Upper lobe of left lung (tissue), 6 donors: Measurements from ENCODE around the gene SCIMP. TPM values are rescaled to one million over a fixed set of nuclear protein-coding genes. Genes with fewer than 3 reads are reported as not detected.

Experiments used
- ATAC-seq, 2 donors: fragments of 200-7000 bp; cut with Tn5 transposase; one replicate each; pipeline ENCODE4 v1.9.1; 2022; ENCODE audit warnings: mild to moderate bottlenecking in 2 of 2, moderate library complexity in 2 of 2; ENCODE audit not compliant: low FRiP score in 2 of 2
- DNase-seq, 2 donors: peaks; one replicate each; pipeline ENCODE4 v3.0.0-alpha.2; 2019 to 2020
- H3K27ac ChIP-seq, 4 donors: fragments of 200-600 bp; sonication (generic); one replicate each; pipeline ENCODE4 v1.5.1; 2016 to 2019
- H3K27me3 ChIP-seq, 4 donors: fragments of 200-600 bp; sonication (generic); one replicate each; pipeline ENCODE4 v1.5.1; 2017 to 2019
- H3K36me3 ChIP-seq, 4 donors: fragments of 200-600 bp; sonication (generic); one replicate each; pipeline ENCODE4 v1.5.1; 2016 to 2019
- H3K4me1 ChIP-seq, 4 donors: fragments of 200-600 bp; sonication (generic); one replicate each; pipeline ENCODE4 v1.5.1; 2018 to 2019
- H3K4me3 ChIP-seq, 4 donors: fragments of 200-600 bp; sonication (generic); one replicate each; pipeline ENCODE4 v1.5.1; 2017 to 2019; ENCODE audit warnings: mild to moderate bottlenecking in 2 of 4, moderate library complexity in 1 of 4
- H3K9me3 ChIP-seq, 4 donors: fragments of 200-600 bp; sonication (generic); one replicate each; pipeline ENCODE4 v1.5.1; 2018 to 2019
- EP300 ChIP-seq, 4 donors: sonication (generic); formaldehyde crosslinking; IDR thresholded peaks; one replicate each; pipeline ENCODE4 v1.5.1; 2017; ENCODE audit warnings: antibody characterized with exemption in 4 of 4, control low read depth in 2 of 4
- POLR2A ChIP-seq, 4 donors: fragments of 450-650 bp; IDR thresholded peaks; one replicate each; pipeline ENCODE4 v1.5.1; 2016 to 2017; ENCODE audit warnings: antibody characterized with exemption in 4 of 4, mild to moderate bottlenecking in 2 of 4
- POLR2AphosphoS5 ChIP-seq, 2 donors: sonication (generic); formaldehyde crosslinking; IDR thresholded peaks; one replicate each; pipeline ENCODE4 v1.5.1; 2017; ENCODE audit warnings: antibody characterized with exemption in 2 of 2
- WGBS, 2 donors: methylation state at CpG; one replicate each; pipeline ENCODE4 v1.1.5; 2017 to 2018; 5-methylcytosine and 5-hydroxymethylcytosine counted together
- total RNA-seq, 6 donors: library from RNA; depleted of rRNA in 4 of 6; stranded (reverse); fragments of >200 nt in 4 of 6; gene quantifications; one replicate each; pipeline versions ENCODE4 v1.1.0 to v1.2.1, GENCODE V29; 2016 to 2021
- TF ChIP-seq, protein P1 (sequence below), 6 experiments: fragments of 450-650 bp in 4 of 6; fragments of 200-600 bp in 2 of 6; sonication (generic) in 2 of 6; IDR thresholded peaks; one replicate each; pipeline ENCODE4 v1.5.1; 2016 to 2019; ENCODE audit warnings: antibody characterized with exemption in 6 of 6
- donor health status: DM: no; HTN: no; CAD: no; lungs with moderate emphysema.
- donor health status: DM: no; HTN: yes; CAD: no; lungs with severe emphysema.

Gene SCIMP
- total RNA-seq, 6 donors from 2014 or later: 6.3 to 30.6 (median 10.7) TPM

DNA sequence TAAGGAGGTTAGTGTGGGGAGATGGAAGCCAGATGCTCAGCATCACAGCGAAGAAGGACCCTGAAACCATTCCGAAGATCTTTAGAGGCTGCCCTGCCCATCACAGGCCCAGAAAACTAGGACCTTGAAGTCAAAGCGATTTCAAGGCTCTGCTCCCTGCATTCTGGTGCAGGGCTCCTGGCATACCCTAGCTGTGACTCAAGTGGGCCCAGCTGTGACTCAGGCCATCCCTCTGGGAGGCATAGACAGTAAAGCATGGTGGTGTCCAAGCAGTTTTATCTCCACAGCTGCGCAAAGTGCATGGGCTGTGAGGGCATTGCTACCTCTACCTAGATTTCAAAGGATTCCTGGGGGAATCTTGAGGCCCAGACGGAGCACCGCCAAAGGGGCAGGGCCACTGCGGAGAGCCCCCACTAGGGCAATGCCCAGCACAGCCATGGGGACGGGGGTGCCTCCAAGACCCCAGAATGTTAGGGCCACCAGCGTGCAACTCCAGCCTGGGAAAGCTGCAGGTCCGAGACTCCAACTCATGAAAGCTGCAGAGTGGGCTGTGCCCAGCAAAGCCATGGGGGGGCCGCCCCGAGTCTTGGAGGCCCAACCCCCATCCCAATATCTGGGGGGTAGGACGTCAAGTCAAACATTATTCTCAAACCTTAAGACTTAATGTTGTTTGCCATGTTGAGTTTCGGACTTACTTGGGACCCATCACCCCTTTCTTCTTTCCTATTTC, 31.3 kb downstream of the SCIMP start:
- Histone ChIP-seq H3K36me3 (no peaks in the 10 kb centered on the region), H3K27me3 (no peaks in the 10 kb centered on the region), H3K9me3 (no peaks in the 10 kb centered on the region), H3K27ac (no peak overlapping the region), H3K4me1 (peaks cover 0 to 5% (median 0%) of the 10 kb centered on the region in 4 donors), H3K4me3 (no peak overlapping the region)
- ATAC-seq (no peak), DNase-seq (peak in 1 of 2 donors; percentile 66)
- TF ChIP-seq POLR2A (IDR thresholded peaks at IDR 0.05): no peak
- TF ChIP-seq EP300 (IDR thresholded peaks at IDR 0.05): no peak
- TF ChIP-seq, protein P1, sequence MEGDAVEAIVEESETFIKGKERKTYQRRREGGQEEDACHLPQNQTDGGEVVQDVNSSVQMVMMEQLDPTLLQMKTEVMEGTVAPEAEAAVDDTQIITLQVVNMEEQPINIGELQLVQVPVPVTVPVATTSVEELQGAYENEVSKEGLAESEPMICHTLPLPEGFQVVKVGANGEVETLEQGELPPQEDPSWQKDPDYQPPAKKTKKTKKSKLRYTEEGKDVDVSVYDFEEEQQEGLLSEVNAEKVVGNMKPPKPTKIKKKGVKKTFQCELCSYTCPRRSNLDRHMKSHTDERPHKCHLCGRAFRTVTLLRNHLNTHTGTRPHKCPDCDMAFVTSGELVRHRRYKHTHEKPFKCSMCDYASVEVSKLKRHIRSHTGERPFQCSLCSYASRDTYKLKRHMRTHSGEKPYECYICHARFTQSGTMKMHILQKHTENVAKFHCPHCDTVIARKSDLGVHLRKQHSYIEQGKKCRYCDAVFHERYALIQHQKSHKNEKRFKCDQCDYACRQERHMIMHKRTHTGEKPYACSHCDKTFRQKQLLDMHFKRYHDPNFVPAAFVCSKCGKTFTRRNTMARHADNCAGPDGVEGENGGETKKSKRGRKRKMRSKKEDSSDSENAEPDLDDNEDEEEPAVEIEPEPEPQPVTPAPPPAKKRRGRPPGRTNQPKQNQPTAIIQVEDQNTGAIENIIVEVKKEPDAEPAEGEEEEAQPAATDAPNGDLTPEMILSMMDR (IDR thresholded peaks at IDR 0.05): no peak
- no peak for TF ChIP-seq POLR2AphosphoS5 (IDR thresholded peaks at IDR 0.05)
- WGBS, 2 donors: 91 to 93% methylated on average over 6 to 14 of the region's 14 CpGs

DNA sequence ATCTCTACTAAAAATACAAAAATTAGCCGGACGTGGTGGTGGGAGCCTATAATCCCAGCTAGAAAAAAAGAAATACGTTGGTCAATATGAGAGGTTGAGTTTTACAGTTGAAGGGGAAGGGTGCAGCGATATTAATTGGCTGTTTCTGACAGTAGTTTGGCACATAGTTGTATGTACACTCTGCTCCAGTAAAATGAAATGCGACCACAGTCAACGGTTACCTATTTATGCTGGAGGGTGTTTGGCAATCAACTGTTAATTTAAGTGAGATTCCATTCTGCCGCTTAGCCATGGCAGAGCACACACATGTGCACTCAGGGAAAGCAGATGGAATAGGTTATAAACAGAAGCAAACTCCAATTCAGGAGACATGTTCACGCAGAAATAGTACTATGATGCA, 33.6 kb downstream of the SCIMP start:
- H3K36me3 ChIP-seq: no peaks in the 10 kb centered on the region
- ATAC-seq (no peak), DNase-seq (no peak)
- H3K4me1 ChIP-seq: peaks cover 0 to 5% (median 0%) of the 10 kb centered on the region in 4 donors
- no peak overlapping the region for H3K27ac ChIP-seq
- TF ChIP-seq POLR2AphosphoS5 (IDR thresholded peaks at IDR 0.05) (no peak), EP300 (IDR thresholded peaks at IDR 0.05) (no peak), POLR2A (IDR thresholded peaks at IDR 0.05) (no peak)
- TF ChIP-seq, protein P1 (IDR thresholded peaks at IDR 0.05): no peak
- H3K27me3 ChIP-seq: no peaks in the 10 kb centered on the region
- no peak overlapping the region for H3K4me3 ChIP-seq
- H3K9me3 ChIP-seq: no peaks in the 10 kb centered on the region
- 83 to 84% methylated on average over 8 of the region's 8 CpGs for WGBS, 2 donors

GRCh38 chr17:5200360-5200759, 34.3 kb downstream of the SCIMP start:
- H3K4me3 ChIP-seq: no peak overlapping the region
- DNase-seq: no peak
- no peak for ATAC-seq
- 70 to 80% methylated on average over 2 of the region's 2 CpGs for WGBS, 2 donors
- peaks cover 0 to 5% (median 0%) of the 10 kb centered on the region in 4 donors for H3K4me1 ChIP-seq
- no peak for TF ChIP-seq EP300 (IDR thresholded peaks at IDR 0.05)
- TF ChIP-seq, protein P1 (IDR thresholded peaks at IDR 0.05): no peak
- no peak for TF ChIP-seq POLR2AphosphoS5 (IDR thresholded peaks at IDR 0.05)
- no peak for TF ChIP-seq POLR2A (IDR thresholded peaks at IDR 0.05)
- H3K27ac ChIP-seq: no peak overlapping the region
- no peaks in the 10 kb centered on the region for H3K36me3 ChIP-seq
- no peaks in the 10 kb centered on the region for H3K9me3 ChIP-seq
- no peaks in the 10 kb centered on the region for H3K27me3 ChIP-seq

DNA sequence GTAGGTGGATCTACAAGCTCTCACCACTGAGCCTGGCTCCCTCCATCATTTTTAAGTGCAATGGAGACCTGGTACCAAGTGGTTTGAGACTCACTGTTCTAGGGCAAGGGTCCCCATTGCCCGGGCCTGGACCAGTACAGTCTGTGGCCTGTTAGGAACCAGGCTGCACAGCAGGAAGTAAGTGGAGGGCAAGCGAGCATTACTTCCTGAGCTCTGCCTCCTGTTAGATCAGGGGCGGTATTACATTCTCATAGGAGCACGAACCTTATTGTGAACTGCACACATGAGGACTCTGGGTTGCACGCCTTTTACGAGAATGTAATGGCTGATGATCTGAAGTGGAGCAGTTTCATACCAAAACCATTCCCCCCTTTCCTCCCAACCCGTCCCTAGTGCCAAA, 36.2 kb downstream of the SCIMP start:
- H3K27me3 ChIP-seq: no peaks in the 10 kb centered on the region
- no peaks in the 10 kb centered on the region for H3K9me3 ChIP-seq
- WGBS, 2 donors: 83 to 85% methylated on average over 7 of the region's 7 CpGs

More for the DNA sequence above, 36.2 kb downstream of the SCIMP start:
- H3K4me1 ChIP-seq: peaks cover 0 to under 1% (median 0%) of the 10 kb centered on the region in 4 donors
- H3K36me3 ChIP-seq: no peaks in the 10 kb centered on the region
- no peak overlapping the region for H3K4me3 ChIP-seq
- TF ChIP-seq POLR2AphosphoS5 (IDR thresholded peaks at IDR 0.05) (no peak), EP300 (IDR thresholded peaks at IDR 0.05) (no peak), POLR2A (IDR thresholded peaks at IDR 0.05) (no peak)
- TF ChIP-seq, protein P1 (IDR thresholded peaks at IDR 0.05): no peak
- no peak overlapping the region for H3K27ac ChIP-seq
- DNase-seq (no peak), ATAC-seq (no peak)
